Measurements from ENCODE around the gene TMC1.
A peak's percentile ranks its signal among the peaks of the same experiment; 100 is the strongest.

TMC1 gene

GRCh38 chr9:72743836-72744235, 222.4 kb downstream of the TMC1 start:
- no peak for TF ChIP-seq CTCF (conservative IDR thresholded peaks at IDR 0.05)
- H3K27ac ChIP-seq = no peak overlapping the region

GRCh38 chr9:72749276-72749675, 227.9 kb downstream of the TMC1 start:
- no peak for TF ChIP-seq CTCF (conservative IDR thresholded peaks at IDR 0.05)
- H3K27ac ChIP-seq = no peak overlapping the region

GRCh38 chr9:72751541-72751940, 230.1 kb downstream of the TMC1 start:
- TF ChIP-seq CTCF (conservative IDR thresholded peaks at IDR 0.05) = no peak
- H3K27ac ChIP-seq = no peak overlapping the region

GRCh38 chr9:72753266-72753893, 232.0 kb downstream of the TMC1 start:
- H3K27ac ChIP-seq = no peak overlapping the region
- TF ChIP-seq CTCF (conservative IDR thresholded peaks at IDR 0.05) = peak; percentile 69

GRCh38 chr9:72755836-72756235, 234.4 kb downstream of the TMC1 start:
- no peak overlapping the region for H3K27ac ChIP-seq
- no peak for TF ChIP-seq CTCF (conservative IDR thresholded peaks at IDR 0.05)

- no peak for TF ChIP-seq CTCF (conservative IDR thresholded peaks at IDR 0.05)
- H3K27ac ChIP-seq = no peak overlapping the region
Measured at GRCh38 chr9:72758944-72759343, 237.5 kb downstream of the TMC1 start.

- no peak overlapping the region for H3K27ac ChIP-seq
- no peak for TF ChIP-seq CTCF (conservative IDR thresholded peaks at IDR 0.05)
Measured at GRCh38 chr9:72763022-72763421, 241.6 kb downstream of the TMC1 start.

Data from VCaP (cell line).